Amniotic stem cell (primary cell): ENCODE results near the gene LTA4H.

Experiments used
- DNase-seq: peaks from one replicate; lab custom pipeline; 2025; lab: John Stamatoyannopoulos, UW

Gene LTA4H

DNA sequence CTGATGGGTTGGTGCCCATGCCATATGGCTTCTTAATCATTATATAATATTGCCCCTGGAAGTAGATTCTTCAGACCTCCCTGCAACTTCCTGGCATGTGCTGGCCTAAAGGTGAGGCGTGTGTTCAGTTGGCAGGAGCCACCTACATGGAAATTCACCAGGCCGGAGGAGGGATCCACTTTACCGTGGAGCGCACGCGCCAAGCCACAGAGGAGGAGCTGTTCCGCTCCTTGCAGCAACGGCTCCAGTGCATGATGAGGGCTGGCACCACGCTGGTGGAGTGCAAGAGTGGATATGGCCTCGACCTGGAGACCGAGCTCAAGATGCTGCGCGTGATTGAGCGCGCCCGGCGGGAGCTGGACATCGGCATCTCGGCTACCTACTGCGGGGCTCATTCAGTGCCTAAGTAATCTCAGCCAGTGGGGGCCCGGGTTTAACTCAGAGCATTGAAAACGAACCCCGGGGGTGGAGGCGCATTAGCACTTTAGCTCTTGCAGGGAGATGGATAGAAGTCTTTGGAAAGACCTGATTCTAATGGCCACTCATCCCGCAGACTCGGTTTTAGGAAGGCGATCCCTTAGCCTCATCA lies 78.7 kb downstream of the LTA4H start:
- DNase-seq, result no peak

DNA sequence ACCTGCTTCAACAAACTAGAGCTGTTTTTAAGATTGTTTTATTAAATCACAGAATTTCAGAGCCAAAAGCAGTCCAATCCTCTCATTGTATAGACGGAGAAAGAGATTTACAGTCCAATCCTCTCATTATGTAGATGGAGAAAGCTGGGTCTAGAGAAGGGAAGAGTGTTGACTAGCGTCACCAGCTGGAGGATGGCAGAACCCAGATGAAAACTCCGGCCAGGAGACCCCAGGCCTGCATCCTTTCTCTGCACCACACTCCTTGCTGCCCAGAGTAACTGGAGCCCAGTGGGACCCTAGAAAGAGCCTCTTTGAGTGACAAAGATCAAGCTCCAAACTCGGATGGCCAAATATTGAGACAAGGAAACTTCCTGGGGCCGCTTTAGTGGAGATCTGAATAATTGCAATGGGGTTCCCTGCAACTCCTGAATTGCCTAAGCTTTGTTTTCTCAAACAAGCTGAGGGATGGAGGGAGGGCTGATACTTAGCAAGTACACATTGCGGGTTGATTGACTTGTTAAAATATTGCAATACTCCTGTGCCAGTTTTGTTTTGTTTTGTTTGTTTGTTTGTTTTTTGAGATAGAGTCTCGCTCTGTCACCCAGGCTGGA lies 79.7 kb downstream of the LTA4H start:
- DNase-seq, result no peak

DNA sequence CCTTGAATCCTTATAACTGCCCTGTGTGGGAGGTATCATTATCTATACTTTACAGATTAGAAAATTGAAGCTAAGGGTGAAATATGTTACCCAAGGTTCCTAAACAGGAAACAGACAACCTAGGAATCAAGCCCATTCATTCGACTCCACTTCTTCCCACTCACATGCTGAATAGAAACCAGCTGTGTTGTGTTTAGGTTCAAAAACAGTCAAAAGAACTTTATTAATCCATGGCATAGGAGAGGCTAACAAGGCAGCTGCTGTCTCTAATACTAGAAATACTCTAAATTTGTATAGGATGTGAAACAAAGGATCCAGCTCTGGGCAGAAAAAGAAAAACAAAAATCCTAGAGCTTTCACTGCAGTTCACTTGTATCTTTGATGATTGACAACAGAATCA lies 82.4 kb downstream of the LTA4H start:
- DNase-seq, result no peak

DNA sequence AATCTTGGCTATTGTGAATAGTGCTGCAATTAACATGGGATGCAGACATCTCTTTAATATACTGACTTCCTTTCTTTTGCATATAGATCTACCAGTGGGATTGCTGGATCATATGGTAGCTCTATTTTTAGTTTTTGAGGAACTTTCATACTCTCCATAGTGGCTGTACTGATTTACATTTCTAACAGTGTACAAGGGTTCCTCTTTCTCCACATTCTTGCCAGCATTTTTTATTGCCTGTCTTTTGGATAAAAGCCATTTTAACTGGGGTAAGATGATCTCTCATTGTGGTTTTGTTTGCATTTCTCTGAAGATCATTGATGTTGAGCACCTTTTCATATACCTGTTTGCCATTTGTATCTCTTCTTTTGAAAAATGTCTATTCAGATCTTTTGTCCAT lies 83.9 kb downstream of the LTA4H start:
- DNase-seq, result no peak
